NOMO-1 treated with DMSO at 0.1 percent for 48 hours (cell line): ENCODE results near the gene RAP1GAP.

Source experiments
- DNase-seq: peaks from one replicate; lab custom pipeline; 2025; ENCODE audit not compliant: unreplicated experiment; lab: John Stamatoyannopoulos, UW

The RAP1GAP gene

DNA sequence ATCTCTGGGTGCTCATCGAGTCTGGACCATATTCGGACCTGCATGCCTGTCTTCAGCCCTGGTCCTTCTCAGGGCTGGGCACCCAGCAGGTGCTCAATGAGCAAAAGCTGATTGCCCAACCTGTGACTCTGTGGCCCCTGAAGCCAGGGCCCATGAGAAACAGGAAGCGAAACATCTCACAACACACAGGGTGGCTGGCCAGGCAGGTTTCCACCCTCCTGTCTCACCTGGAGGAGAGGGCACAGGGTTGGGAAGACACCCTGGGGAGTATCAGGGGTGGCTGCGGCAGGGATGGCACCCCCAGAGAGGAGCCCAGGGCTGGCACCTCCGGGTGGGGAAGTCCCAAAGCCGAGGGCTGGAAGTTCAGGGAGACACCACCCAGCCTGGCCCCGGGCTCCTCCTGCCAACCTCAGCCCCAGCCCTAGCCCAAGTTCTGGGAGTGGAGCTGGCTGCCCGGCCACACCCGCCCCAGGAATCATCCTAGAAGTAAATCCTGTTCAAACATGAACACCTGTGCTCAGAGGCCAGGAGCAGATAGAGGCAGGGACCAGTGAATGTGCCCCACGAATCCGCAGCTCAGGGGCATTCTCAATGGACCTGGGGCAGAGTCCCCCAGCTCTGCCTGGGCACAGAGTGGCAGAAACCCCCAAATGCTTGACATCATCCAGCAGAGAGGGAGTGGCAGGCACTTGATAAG is 54.6 kb downstream of the RAP1GAP start:
- DNase-seq = no peak

DNA sequence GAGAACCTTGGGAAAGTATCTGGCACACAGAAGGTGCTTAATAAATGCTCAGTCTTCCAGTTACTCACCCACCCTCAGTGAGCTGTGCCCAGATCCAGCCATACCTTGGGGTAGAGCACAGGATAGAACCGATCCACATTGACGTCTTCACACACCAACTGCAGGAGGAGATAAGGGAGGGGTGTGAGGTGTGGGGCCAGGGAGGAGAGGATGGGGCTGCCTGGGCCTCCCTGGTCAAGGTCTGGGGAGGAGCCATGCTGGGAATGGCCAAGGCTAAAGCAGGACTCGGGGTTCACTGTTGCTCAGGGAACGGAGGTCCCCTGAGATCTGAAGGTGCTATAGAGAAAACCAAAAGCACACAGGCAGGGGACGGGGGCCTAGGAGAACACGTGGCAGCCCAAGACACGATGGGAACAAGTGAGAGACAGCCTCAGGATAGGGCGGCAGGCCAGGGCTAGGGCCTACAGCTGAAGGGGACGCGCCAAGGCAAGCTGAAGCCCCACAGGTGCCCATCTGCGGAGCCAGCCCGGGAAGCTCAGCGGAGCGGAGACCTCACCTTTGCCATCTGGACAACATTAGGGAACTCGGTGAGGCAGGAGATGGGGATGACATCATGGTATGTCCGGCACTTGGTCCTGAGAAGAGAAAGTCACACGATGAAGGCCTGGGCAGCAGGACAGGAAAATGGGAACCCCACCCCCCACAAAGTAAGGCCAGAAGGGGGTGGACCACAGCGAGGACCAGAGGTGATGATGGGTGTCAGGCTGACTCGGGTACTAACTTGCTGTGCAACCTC is 55.9 kb downstream of the RAP1GAP start:
- DNase-seq = no peak

DNA sequence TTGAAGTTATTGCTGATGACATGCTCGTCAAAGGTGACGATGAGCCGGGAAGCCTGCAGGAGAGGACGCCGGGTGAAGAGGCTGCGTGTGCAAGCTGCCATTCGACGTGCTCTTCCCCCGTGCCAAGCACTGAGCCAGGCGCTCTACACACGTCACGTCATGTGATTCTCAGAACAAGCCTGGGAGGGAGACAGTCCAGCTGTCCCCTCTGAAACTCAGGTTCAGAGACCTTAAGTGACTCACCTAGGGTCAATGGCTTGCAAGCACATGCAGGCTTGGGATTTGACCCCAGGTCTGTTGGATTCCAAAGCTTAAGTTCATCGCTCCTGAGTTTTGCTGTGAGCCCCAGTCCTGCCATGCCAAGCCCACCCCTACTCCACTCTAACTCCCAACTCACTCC is 57.1 kb downstream of the RAP1GAP start:
- no peak for DNase-seq

DNA sequence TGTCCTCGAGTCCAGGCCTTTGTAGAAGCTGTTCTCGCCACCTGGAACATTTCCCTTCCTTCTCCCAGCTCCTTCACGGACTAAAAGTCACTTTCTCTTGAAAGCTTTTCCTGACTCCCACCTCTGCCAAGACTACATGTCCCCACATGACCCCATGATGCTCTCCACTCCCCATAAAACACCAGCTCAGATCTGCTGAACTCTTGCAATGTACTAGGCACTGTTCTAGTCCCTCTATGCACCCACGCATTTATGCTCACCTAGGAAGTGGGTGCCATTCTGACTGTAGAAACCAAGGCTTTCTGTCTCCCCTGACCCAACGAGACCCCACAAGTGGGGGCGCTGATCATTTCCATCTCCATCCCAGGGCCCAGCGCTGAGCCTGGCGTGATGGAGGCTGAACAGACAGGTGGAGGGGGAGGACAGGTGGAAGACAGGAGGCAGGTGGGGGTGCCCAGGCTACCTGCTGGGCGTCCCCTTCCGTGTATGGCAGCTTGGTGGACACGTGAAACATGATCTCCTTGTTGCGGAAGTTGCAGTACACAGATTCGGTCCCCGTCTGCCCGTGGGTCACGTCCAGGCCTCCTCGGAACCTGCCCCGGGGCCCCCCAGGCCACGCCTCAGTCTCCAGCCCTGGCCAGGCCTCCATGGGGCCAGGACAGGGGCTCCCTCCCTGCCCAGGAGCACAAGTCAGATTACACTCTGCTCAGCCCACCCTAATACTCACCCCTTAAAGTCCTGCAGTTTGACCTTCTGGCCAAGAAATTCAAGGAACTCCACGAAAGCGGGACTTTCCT is 58.0 kb downstream of the RAP1GAP start:
- no peak for DNase-seq

DNA sequence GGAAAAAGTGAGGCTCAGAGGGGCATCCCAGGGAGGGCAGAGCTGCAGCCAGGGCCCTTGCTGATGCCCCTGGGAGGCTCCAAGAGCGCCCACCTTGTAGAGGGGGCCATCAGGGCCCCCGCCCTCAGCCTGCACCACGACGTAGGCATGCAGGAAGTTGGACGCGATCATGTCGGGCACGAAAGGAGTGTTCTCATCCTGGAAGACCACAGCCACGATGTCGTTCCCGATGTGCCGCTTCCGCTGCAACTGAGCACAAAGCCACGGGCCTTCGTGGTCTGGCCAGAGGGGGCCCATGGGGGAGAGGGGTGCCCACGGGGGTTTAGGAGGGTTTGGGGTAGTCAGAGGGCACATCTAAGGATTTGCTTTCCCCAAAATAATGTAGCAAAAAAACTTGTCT is 59.1 kb downstream of the RAP1GAP start:
- no peak for DNase-seq

DNA sequence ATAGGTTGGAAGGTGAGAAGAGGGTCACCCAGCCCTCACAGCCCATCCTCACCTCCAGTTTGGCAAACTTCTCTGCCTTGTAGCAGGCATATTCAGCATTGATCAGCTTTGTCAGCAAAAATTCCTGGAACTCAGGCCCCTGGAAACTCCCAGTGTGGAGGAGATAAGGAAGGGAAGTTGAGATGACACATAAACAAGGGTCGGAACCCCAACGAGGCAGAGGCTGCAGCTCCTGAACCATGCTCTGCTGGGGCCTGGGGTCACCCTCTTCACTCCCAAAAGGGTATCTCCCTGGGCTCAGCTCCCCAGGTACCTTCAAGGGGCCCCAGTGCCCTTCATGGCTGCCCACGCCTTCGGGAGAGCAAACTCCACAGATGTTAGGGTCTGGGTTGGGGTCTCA is 60.4 kb downstream of the RAP1GAP start:
- DNase-seq = no peak

DNA sequence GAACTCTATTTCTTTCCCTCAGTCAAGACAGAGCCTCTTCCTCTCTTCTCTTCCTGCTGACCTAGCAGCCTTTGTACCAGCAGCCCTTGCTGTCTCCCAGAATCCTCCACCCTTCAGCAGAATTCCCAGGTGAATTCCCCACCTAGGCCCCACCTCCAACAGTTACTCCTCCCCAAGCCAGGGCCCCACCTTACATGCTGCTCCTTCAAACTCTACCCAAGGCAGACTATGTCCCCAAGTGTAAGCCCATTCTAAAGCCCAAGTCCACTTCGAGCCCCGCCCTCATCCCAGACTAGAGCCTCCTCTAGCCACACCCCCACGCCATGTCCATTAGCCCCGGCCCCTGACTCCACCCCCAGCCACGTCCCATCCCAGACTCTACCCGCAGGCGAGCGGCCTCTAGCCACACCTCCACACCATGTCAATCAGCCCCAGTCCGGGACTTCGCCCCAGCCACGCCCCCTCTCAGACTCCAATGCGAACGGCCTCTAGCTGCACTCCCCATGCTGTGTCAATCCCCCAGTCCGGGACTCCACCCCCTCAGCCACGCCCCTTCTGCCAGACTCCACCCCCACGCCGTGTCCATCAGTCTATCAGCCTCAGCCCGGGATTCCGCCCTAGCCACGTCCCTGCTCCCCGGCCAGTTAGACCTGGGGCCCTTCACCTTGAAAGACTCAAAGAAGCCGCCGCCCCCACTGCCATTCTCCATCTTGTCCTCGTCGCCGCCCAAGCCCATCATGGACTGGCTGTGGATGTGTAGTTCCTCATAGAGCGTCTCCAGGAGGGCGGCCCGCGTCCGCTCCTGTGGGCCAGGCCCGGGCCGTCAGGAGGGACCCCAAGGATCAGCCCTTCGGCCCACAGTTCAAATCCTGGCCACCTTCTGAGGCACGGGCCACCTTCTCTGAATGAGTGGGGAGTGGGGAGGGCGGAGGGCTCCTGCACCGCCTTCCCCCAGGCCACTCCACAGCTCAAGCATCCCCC is 61.3 kb downstream of the RAP1GAP start:
- DNase-seq = no peak

DNA sequence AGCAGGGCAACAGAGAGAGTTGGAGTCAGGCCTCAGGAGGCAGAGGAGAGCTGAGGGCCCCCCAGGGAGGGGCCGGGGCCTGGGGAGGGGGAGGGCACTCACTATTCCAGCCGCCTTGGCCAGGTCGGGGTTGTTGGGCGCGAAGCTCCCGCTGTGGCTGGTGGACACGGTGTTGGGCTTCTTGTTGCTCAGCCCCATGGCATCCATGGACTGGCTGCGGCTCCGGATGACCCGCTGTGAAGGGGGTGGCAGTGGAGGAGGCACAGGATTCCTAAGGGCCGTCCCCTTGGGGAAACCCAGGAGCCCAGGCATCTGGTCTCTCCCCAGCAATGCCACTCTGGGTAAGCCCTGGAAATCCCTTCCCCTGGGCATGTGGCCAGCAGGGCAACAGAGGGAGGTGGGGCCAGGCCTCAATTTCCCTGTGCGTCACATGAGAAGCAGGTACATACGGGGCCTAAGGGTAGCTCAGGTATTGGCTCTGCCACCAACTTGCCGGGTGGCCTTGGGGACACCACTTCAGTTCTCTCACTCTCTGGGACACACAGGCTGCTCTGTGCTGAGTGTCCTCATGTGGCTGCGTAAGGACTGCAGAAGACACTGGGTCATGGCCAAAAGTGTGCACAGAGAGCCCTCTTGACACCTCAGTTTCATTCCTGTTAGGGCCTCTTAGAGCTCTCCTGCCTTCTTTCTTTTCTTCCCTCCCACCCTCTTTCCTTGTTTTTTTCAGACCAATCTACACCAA is 63.0 kb downstream of the RAP1GAP start:
- DNase-seq = no peak

DNA sequence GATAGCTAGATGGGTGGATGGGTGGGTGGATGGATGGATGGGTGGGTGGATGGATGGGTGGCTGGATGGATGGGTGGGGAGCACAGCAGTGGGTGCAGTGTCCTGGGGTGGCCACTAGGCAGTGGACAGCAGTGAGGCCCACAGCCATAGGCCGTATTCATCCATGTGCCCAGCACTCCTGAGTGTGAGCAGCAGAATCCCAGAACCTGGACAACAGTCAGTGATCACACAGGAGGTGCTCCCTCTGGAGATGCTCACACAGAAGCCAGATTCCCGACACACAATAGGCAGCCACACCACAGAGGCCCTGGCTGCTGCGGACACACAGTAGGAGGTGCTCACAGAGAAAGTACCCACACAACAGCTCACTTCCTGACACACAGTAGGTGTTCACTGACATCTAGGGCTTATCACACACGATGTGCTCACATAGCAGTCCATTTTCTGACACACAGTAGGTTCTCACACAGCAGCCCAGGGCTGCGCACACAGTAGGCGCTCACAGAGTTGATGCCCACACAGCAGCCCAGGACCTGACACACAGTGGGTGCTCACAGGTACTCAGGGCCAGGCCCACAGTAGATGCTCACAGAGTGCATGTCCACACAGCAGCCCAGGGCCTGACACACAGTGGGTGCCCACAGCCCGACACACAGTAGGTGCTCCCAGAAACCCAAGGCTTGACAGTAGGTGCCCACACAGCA is 64.0 kb downstream of the RAP1GAP start:
- no peak for DNase-seq

DNA sequence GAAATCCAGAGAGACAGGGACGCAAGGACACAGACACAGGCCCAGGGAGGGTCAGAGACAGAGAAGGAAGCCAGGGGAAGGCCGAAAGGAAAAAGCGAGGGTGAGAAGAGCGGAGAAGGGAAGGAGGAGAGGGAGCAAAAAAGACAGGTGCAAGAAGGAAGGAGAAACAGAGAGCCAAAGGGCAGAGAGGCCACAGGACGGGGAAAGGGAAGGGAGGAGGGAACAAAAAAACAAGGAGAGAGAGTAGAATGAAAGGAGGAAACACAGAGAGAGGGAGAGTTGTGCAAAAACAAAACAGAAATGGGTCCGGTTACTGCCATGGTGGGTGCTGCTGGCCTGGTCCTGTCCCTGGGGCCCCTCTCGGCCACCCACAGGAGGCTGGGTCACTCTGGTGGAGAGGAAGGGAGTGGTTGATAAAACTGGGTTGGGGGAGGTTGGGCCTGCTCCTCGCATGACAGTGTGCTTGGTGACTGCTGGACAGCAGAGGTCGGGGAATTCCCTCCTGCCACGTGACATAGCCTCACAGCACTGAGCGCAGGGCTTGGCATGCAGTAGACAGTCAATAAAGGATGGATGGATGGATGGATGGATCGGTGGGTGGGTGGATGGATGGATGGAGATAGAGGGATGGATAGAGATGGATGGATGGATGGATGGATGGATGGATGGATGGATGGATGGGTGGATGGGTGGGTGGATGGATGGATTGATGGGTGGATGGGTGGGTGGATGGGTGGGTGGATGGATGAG is 64.8 kb downstream of the RAP1GAP start:
- no peak for DNase-seq

DNA sequence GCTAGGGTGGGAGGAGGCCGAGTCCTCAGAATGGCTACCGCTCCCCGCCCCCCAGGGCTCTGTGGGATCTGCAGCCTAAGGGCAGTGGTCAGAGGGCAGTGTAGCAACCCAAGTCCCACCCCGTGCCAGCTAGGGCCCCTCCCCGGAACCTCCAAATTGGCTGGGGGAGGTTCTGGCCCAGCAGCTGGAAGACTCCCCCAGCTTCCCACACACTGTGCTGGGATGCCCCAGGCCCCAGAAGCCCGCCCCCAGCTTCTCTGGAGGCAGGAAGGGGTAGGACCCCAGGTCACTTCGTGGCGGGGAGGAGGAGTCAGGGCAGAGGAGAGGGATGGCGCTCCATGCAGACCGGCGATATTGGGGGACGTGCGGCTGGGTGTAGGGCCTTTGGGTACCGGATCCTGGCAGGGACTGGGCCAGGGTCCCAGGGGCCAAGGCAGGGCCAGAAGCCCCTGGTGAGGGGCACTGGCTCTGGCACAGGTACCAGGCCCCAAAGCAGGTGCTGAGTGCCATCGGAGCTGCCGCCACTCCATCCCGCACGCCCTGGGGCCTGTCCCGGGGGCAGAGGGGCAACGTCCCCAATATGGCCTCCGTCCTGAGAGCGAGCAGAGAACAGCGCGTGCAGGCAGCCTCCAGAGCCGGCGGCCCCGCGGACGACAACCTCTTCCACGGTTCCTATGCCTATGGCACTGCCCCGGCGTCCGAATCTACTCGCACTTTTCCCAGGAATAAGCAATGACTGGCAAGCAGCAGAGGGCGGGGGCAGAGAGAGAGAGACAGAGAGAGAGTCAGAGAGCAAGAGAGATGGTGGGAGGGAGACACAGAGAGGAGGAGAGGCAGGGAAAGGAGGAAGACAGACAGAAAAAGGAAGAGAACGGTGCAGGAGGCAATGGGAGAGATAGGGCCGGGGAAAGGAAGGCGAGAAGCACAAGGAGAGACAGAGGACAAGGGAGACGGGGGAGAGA is 65.7 kb downstream of the RAP1GAP start:
- DNase-seq = no peak

DNA sequence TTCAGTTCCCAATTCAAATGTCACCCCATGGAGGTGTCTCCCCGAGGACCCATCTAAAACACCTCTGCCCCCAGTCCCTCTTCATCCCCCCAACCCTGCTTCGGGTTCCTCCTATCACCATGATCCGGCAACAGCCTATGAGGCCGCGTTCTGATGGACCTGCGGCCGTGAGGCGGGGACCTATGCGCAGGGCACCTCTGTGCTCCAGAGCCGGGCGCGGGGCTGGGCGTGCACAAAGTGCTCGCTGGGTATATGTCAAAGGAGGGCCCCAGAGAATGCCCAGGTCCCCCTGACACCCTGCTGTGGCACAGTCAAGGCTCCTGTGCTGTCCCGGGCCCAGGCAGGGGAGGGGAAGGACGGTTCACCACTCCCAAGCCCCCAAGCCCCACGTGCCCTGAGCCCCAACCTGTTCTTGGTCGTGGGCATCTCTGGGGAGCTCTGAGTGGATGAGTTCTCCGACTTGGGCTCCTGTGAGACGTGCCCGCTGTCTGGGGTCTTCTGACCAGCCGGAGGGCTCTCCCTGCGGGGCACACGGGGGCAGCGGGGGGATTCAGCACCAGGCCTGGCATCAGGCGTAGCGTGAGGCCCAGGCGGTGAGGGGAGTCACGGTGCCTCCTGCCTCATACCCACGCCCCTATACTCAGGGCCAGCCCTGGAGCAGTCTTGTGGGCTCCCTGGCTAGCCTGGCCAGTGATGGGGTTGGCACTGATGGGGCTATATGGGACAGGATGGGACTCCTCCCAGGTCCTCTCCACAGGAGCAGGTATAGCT is 67.7 kb downstream of the RAP1GAP start:
- no peak for DNase-seq

DNA sequence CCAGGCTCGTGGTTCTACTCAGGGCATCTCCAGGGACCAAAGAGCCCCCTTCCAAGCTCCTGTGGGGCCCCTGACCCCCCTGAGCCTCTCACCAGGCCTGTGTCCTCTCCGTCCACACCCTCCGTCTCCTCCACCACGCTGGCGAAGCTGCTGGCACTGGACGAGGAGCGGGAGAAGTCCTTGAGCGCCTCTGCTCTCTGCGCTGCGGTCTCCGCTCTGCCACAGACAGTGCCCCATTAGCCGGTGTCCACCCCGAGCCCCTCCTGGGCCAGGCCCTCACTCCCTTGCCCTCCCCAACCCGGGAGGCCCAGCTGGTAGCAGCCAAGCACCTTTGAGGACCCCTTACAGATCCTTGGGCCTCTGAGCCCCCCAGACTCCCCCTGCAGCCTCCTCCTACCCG is 69.8 kb downstream of the RAP1GAP start:
- DNase-seq = no peak

DNA sequence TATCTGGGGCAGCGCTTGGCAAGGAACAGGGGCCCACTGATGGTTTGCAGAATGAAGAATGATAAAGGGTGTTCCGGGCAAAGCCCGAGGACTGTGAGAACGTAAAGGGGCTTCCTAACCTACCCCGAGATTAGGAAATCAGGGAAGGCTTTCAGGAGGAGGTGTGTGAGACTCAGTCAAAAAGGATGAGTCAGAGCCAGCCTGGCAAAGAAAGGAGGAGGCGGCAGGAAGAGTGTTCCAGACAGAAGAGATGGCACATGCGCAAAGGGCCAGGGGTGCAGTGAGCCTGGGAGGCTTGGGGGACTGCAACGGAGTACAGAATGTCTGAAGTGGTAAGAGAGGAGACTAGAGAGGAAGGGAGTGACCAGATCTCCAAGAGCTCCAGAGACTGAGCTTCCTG is 70.3 kb downstream of the RAP1GAP start:
- DNase-seq = no peak

DNA sequence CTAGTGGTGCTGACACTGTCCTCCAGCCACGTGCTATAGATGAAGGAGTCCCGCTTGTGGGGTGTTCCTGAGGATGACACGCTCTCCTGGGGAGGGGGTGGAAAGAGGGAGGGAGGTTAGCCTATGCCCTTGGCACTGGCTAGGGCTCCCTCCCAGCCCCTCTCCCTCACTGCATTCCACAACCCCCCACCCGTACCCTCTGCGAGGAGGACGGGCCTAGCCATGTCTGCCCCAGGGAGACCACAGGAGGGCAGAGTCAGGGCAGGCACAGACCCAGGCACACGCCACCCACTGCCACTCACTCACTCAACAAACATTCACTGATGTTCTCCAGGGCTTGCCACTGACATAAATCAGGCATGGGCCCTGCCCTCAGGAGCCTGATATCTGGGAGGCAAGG is 70.7 kb downstream of the RAP1GAP start:
- DNase-seq = no peak

DNA sequence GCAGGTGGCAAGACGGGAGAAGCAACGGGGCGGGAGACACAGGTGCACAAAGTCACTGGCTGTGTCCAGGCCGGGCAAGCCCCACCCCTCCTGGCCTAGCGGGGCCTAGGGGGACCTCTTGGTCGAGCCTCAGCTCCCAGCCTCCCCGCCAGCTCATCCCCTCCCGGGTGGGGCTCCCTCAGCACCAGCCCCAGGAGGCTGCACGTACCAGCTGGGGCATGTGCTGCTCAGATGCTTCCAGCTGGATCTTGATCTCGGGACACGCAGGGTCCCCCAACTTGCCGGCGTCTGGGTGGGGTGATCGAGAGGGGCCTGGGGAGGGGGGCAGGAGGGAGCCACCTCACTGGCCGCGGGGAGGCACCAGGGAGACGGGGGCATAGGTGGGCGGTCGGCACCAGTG is 71.4 kb downstream of the RAP1GAP start:
- no peak for DNase-seq

DNA sequence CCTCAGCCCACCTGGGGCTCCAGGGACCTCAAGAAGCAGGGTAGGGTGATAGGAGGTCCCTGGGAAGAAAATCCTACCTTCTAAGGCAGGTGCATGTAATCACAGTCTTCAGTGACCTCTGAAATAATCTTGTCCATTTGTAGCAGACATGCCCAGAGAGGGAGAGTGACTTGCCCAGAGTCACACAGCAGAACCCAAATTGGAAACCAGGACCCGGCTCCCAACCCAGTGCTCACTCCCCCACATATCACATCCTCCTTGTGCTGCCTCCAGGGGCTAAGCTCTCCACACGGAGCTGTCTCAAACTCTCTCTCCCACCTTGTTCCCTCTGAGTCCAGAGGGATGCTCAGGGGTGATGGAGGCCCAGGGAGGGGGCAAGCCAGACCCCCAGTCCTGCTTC is 72.5 kb downstream of the RAP1GAP start:
- DNase-seq = no peak
